HCT116 (cell line): Measurements from ENCODE around the gene GOLGA3. TPM values are rescaled to one million over a fixed set of nuclear protein-coding genes. Genes with fewer than 3 reads are reported as not detected.

Source experiments
- ATAC-seq: fragments of 200-7000 bp; cut with Tn5 transposase; 2 replicates; pipeline ENCODE4 v1.9.1; 2020; ENCODE audit warnings: mild to moderate bottlenecking, moderate library complexity
- BruUV-seq: library from RNA; stranded (reverse); fragments of 400-500 nt; replicated peaks from 2 replicates; lab custom pipeline; 2021; lab: Mats Ljungman, UMichigan
- CTCF ChIA-PET: fragments of 300-600 bp; sonication (Branson Sonifier 250); formaldehyde crosslinking; loops from one replicate; lab custom pipeline; 2021; ENCODE audit warnings: antibody characterized with exemption; lab: Charles Lee
- POLR2A ChIA-PET: fragments of 300-600, 350-600 bp; sonication (Branson Sonifier 250); formaldehyde crosslinking; loops from one replicate; lab custom pipeline; 2021; ENCODE audit warnings: antibody characterized with exemption; lab: Charles Lee
- RAD21 ChIA-PET, 2 experiments: fragments of 300-600 bp; sonication (Branson Sonifier 250); formaldehyde crosslinking; loops; one replicate each; lab custom pipeline; 2023; ENCODE audit warnings: low total read pairs in 2 of 2; ENCODE audit not compliant: uncharacterized antibody in 2 of 2, unreplicated experiment in 2 of 2, low non-redundant PET in 1 of 2; lab: Charles Lee
- DNase-seq: peaks from one replicate; pipeline ENCODE4 v3.0.0-alpha.2; 2010; ENCODE audit warnings: low read depth, low spot score
- H2AFZ ChIP-seq: fragments of 200-600 bp; shearing (Covaris generic), sonication (generic); 2 replicates; pipeline ENCODE4 v1.6.1; 2017; ENCODE audit warnings: low read depth, mixed run types, mixed read lengths, antibody characterized with exemption, low read length; ENCODE audit not compliant: poor library complexity, severe bottlenecking
- H3K27ac ChIP-seq: 2 replicates; pipeline ENCODE4 v1.5.1; 2012; ENCODE audit warnings: low read depth, low read length
- H3K27me3 ChIP-seq: fragments of 200-600 bp; sonication (generic); 2 replicates; pipeline ENCODE4 v1.6.1; 2016; ENCODE audit warnings: mixed run types, low read length, mixed read lengths; ENCODE audit not compliant: insufficient read depth
- H3K36me3 ChIP-seq, 2 experiments: fragments of 200-500 bp in 1 of 2; fragments of 200-600 bp in 1 of 2; sonication (Bioruptor generic) in 1 of 2; sonication (generic) in 1 of 2; 2 replicates each; pipeline versions ENCODE4 v1.5.1 to v1.6.1; 2014 to 2016; ENCODE audit warnings: low read length in 2 of 2, inconsistent platforms in 1 of 2, mixed read lengths in 1 of 2, mixed run types in 1 of 2; ENCODE audit not compliant: insufficient read depth in 2 of 2, control insufficient read depth in 1 of 2
- H3K4me1 ChIP-seq, 2 experiments: fragments of 200-600 bp in 1 of 2; sonication (generic) in 1 of 2; 2 replicates each; pipeline versions ENCODE4 v1.5.1 to v1.6.1; 2012 to 2017; ENCODE audit warnings: low read length in 2 of 2, inconsistent platforms in 1 of 2, mild to moderate bottlenecking in 1 of 2, mixed read lengths in 1 of 2, mixed run types in 1 of 2, moderate library complexity in 1 of 2; ENCODE audit not compliant: insufficient read depth in 2 of 2, control insufficient read depth in 1 of 2
- H3K4me2 ChIP-seq: fragments of 200-600 bp; sonication (generic); 2 replicates; pipeline ENCODE4 v1.6.1; 2017; ENCODE audit warnings: mixed run types, low read length, mixed read lengths
- H3K4me3 ChIP-seq, 2 experiments: fragments of 200-600 bp in 1 of 2; sonication (generic) in 1 of 2; replicated peaks in 1 of 2; 2 replicates each; pipeline ENCODE4 v1.5.1; 2011 to 2016; ENCODE audit warnings: low read length in 2 of 2, control low read depth in 1 of 2, low read depth in 1 of 2, mild to moderate bottlenecking in 1 of 2, mixed read lengths in 1 of 2, mixed run types in 1 of 2
- H3K79me2 ChIP-seq: fragments of 200-600 bp; sonication (generic); 2 replicates; pipeline ENCODE4 v1.6.1; 2017; ENCODE audit warnings: mild to moderate bottlenecking, mixed run types, low read length, moderate library complexity, mixed read lengths; ENCODE audit not compliant: insufficient read depth
- H3K9ac ChIP-seq: fragments of 200-600 bp; sonication (generic); 2 replicates; pipeline ENCODE4 v1.6.1; 2016; ENCODE audit warnings: low read length, mixed read lengths
- H3K9me2 ChIP-seq: fragments of 200-600 bp; sonication (generic), shearing (Covaris generic); 2 replicates; pipeline ENCODE4 v1.6.1; 2017; ENCODE audit warnings: mixed run types, mild to moderate bottlenecking, moderate library complexity; ENCODE audit not compliant: insufficient read depth
- H3K9me3 ChIP-seq, 2 experiments: fragments of 200-500 bp in 1 of 2; fragments of 200-600 bp in 1 of 2; sonication (Bioruptor generic) in 1 of 2; sonication (generic) in 1 of 2; 2 replicates each; pipeline ENCODE4 v1.6.1; 2014 to 2017; ENCODE audit warnings: low read length in 2 of 2, mixed read lengths in 2 of 2, inconsistent platforms in 1 of 2, low read depth in 1 of 2, mild to moderate bottlenecking in 1 of 2, mixed run types in 1 of 2, moderate library complexity in 1 of 2; ENCODE audit not compliant: control insufficient read depth in 1 of 2, insufficient read depth in 1 of 2
- H4K20me1 ChIP-seq: fragments of 200-600 bp; sonication (generic), shearing (Covaris generic); 2 replicates; pipeline ENCODE4 v1.6.1; 2017; ENCODE audit warnings: mixed run types, mild to moderate bottlenecking, moderate library complexity; ENCODE audit not compliant: insufficient read depth
- CBX3 ChIP-seq: IDR thresholded peaks from 2 replicates; pipeline ENCODE4 v1.6.1; 2012; ENCODE audit warnings: low read depth
- MAX ChIP-seq: IDR thresholded peaks from 2 replicates; pipeline ENCODE4 v1.6.1; 2012
- REST ChIP-seq: IDR thresholded peaks from 2 replicates; pipeline ENCODE4 v1.6.1; 2012; ENCODE audit warnings: low read depth
- YY1 ChIP-seq: IDR thresholded peaks from 2 replicates; pipeline ENCODE4 v1.6.1; 2011; ENCODE audit warnings: low read length, low read depth, moderate library complexity, mild to moderate bottlenecking; ENCODE audit not compliant: insufficient replicate concordance; ENCODE audit errors: extremely low read depth
- ZNF274 ChIP-seq: fragments of 200-500 bp; sonication (Bioruptor generic); IDR thresholded peaks from 2 replicates; pipeline ENCODE4 v1.6.1; 2014; ENCODE audit warnings: mild to moderate bottlenecking, low read depth, low read length, inconsistent platforms
- intact Hi-C: fragments of 100-400 bp; cut with micrococcal nuclease; formaldehyde crosslinking; loops from 2 replicates; pipeline ENCODE4 v1.10.0; 2022
- total RNA-seq: library from RNA; stranded (reverse); gene quantifications from one replicate; pipeline ENCODE4 v1.2.1, GENCODE V29; 2021; ENCODE audit not compliant: unreplicated experiment

The GOLGA3 gene
- total RNA-seq, 1 experiment from 2014 or later = 35.1 TPM

- ChIA-PET RAD21 (no interaction called here), CTCF (no interaction called here), POLR2A (no interaction called here)
- no peak overlapping the region for H3K4me3 ChIP-seq
- no peak overlapping the region for H3K9ac ChIP-seq
- intact Hi-C loops = no loop called here
- TF ChIP-seq REST (no peak), YY1 (no peak), CBX3 (no peak), ZNF274 (no peak), MAX (no peak)
- peaks cover 29 to 35% of the 10 kb centered on the region in 2 experiments; a peak in 3 of 4 replicates for H3K36me3 ChIP-seq
- BruUV-seq = no TSS peak
- no peaks in the 10 kb centered on the region for H3K27me3 ChIP-seq
- ATAC-seq (no peak), DNase-seq (no peak)
- peaks cover 3% of the 10 kb centered on the region; the same call in 1 of the 2 replicates for H4K20me1 ChIP-seq
- no peaks in the 10 kb centered on the region for H3K9me2 ChIP-seq
- no peak overlapping the region; the same call in 1 of the 2 replicates for H3K27ac ChIP-seq
- H2AFZ ChIP-seq = no peak overlapping the region
- H3K79me2 ChIP-seq = peaks cover 29% of the 10 kb centered on the region
- H3K9me3 ChIP-seq = no peaks in the 10 kb centered on the region
- H3K4me2 ChIP-seq = no peak overlapping the region
- H3K4me1 ChIP-seq = no peaks in the 10 kb centered on the region
Measured at GRCh38 chr12:132719141-132719953, 109.3 kb downstream of the GOLGA3 start.

Other genes with a start within 250 kb of the GOLGA3 start
- gene LRCOL1, start 218.3 kb downstream of the GOLGA3 start, total RNA-seq = not detected
- not detected for gene P2RX2, start 210.1 kb downstream of the GOLGA3 start, total RNA-seq
- 128 TPM for gene POLE, start 141.5 kb downstream of the GOLGA3 start, total RNA-seq
- gene PXMP2, start 141.3 kb downstream of the GOLGA3 start, total RNA-seq = 30.9 TPM
- gene PGAM5, start 118.0 kb downstream of the GOLGA3 start, total RNA-seq = 98.3 TPM
- gene ANKLE2, start 67.0 kb downstream of the GOLGA3 start, total RNA-seq = 68.8 TPM
- gene CHFR, start 58.7 kb upstream of the GOLGA3 start, total RNA-seq = 0.39 TPM
- gene ZNF605, start 127.4 kb upstream of the GOLGA3 start, total RNA-seq = 0.02 TPM
- 4.4 TPM for gene ZNF26, start 157.5 kb upstream of the GOLGA3 start, total RNA-seq
- 9.8 TPM for gene ZNF84, start 208.6 kb upstream of the GOLGA3 start, total RNA-seq